SW480 (cell line): ENCODE data around the gene SCO1.
"Not testable (repeated sequence)": the region's sequence is repeated elsewhere in the genome, so short reads cannot be mapped to it uniquely, and the experiment has no call there.

ENCODE experiments used
- DNase-seq: peaks from one replicate; pipeline ENCODE4 v3.0.0-alpha.2; 2016; ENCODE audit warnings: low spot score

Gene SCO1

GRCh38 chr17:10725262-10725661 lies 27.9 kb upstream of the SCO1 start:
- no peak for DNase-seq

GRCh38 chr17:10724546-10725195 lies 27.3 kb upstream of the SCO1 start:
- DNase-seq, result no peak

GRCh38 chr17:10718547-10718946 lies 21.2 kb upstream of the SCO1 start:
- DNase-seq, result no peak

GRCh38 chr17:10716218-10716617 lies 18.9 kb upstream of the SCO1 start:
- no peak for DNase-seq

- no peak for DNase-seq
Measured at GRCh38 chr17:10713318-10713717, 16.0 kb upstream of the SCO1 start.

GRCh38 chr17:10705727-10706126 lies 8.4 kb upstream of the SCO1 start:
- no peak for DNase-seq

- no peak for DNase-seq
Measured at GRCh38 chr17:10702574-10702973, 5.2 kb upstream of the SCO1 start.

GRCh38 chr17:10699856-10700255 lies 2.5 kb upstream of the SCO1 start:
- no peak for DNase-seq

GRCh38 chr17:10698096-10698818 lies 924 bp upstream of the SCO1 start:
- DNase-seq, result peak; percentile 8

- DNase-seq, result not testable (repeated sequence)
Measured at GRCh38 chr17:10695875-10696407, 1.4 kb downstream of the SCO1 start.

- no peak for DNase-seq
Measured at GRCh38 chr17:10687499-10687898, 9.8 kb downstream of the SCO1 start.

GRCh38 chr17:10683853-10684252 lies 13.5 kb downstream of the SCO1 start:
- DNase-seq, result peak; percentile 10

- DNase-seq, result no peak
Measured at GRCh38 chr17:10681866-10682446, 15.4 kb downstream of the SCO1 start.

- no peak for DNase-seq
Measured at GRCh38 chr17:10674704-10675103, 22.6 kb downstream of the SCO1 start.

GRCh38 chr17:10673312-10673711 lies 24.0 kb downstream of the SCO1 start:
- no peak for DNase-seq

GRCh38 chr17:10668775-10669174 lies 28.6 kb downstream of the SCO1 start:
- no peak for DNase-seq

GRCh38 chr17:10666906-10667305 lies 30.4 kb downstream of the SCO1 start:
- no peak for DNase-seq

- DNase-seq, result no peak
Measured at GRCh38 chr17:10664571-10664970, 32.8 kb downstream of the SCO1 start.

GRCh38 chr17:10663231-10663630 lies 34.1 kb downstream of the SCO1 start:
- no peak for DNase-seq

- DNase-seq, result no peak
Measured at GRCh38 chr17:10661437-10661836, 35.9 kb downstream of the SCO1 start.

- no peak for DNase-seq
Measured at GRCh38 chr17:10657879-10658278, 39.5 kb downstream of the SCO1 start.

- DNase-seq, result no peak
Measured at GRCh38 chr17:10657148-10657547, 40.2 kb downstream of the SCO1 start, which contains the start of gene MYH3. Gene MYH3 (minus strand): TSS chr17:10657309. CDS start chr17:10655064, 2,245 bp downstream.

GRCh38 chr17:10653987-10654386 lies 43.3 kb downstream of the SCO1 start:
- DNase-seq, result no peak
